Measurements from ENCODE around the gene OTOG. TPM values are rescaled to one million over a fixed set of nuclear protein-coding genes. Genes with fewer than 3 reads are reported as not detected.

Gene OTOG
- polyA plus RNA-seq, 2 donors: not detected

GRCh38 chr11:17692931-17693330, 145.9 kb downstream of the OTOG start:
- H3K4me1 ChIP-seq (ENCODE audit: control insufficient read depth in 2 of 2, insufficient read depth in 2 of 2, low read length in 1 of 2): no peaks in the 10 kb centered on the region
- H3K9me3 ChIP-seq (ENCODE audit: control insufficient read depth in 2 of 2, insufficient read depth in 1 of 2, low read depth in 1 of 2, low read length in 1 of 2): no peaks in the 10 kb centered on the region
- H3K36me3 ChIP-seq (ENCODE audit: control insufficient read depth in 2 of 2, insufficient read depth in 2 of 2, low read length in 1 of 2): no peaks in the 10 kb centered on the region
- H3K4me3 ChIP-seq (ENCODE audit: low read depth in 1 of 2, low read length in 2 of 2): no peak overlapping the region
- no peak overlapping the region for H3K27ac ChIP-seq (ENCODE audit: low read depth in 2 of 2, low read length in 1 of 2)
- peaks cover 4 to 7% of the 10 kb centered on the region in 2 donors for H3K27me3 ChIP-seq (ENCODE audit: control insufficient read depth in 1 of 2, insufficient read depth in 2 of 2, low read length in 2 of 2)
- WGBS, 2 donors: 78 to 83% methylated on average over 7 of the region's 7 CpGs

DNA sequence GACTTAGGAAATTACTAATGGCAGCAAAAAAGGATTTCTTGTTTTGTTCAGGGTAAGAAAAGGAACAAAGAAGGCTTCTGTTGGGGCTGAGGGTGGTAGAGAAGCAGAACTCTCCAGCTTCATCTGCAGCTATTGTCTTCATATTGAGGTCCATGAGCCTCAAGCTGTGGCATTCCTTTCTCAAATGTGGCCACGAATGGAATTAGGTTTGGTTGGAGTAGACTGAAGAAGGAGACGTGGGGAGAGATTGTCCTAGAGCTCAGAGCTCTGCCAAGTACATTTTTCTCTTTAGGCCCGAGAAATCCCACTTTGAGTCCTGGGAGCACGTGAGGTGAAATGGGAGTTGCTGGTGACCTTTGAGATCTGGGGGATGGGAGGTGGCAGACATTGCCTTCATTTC, 146.5 kb downstream of the OTOG start:
- no peaks in the 10 kb centered on the region for H3K4me1 ChIP-seq (ENCODE audit: control insufficient read depth in 2 of 2, insufficient read depth in 2 of 2, low read length in 1 of 2)
- no peak overlapping the region for H3K27ac ChIP-seq (ENCODE audit: low read depth in 2 of 2, low read length in 1 of 2)
- H3K9me3 ChIP-seq (ENCODE audit: control insufficient read depth in 2 of 2, insufficient read depth in 1 of 2, low read depth in 1 of 2, low read length in 1 of 2): no peaks in the 10 kb centered on the region
- no peak overlapping the region for H3K4me3 ChIP-seq (ENCODE audit: low read depth in 1 of 2, low read length in 2 of 2)
- peaks cover 4 to 7% of the 10 kb centered on the region in 2 donors for H3K27me3 ChIP-seq (ENCODE audit: control insufficient read depth in 1 of 2, insufficient read depth in 2 of 2, low read length in 2 of 2)
- no peaks in the 10 kb centered on the region for H3K36me3 ChIP-seq (ENCODE audit: control insufficient read depth in 2 of 2, insufficient read depth in 2 of 2, low read length in 1 of 2)
- WGBS, 2 donors: 66 to 77% methylated on average over 4 of the region's 4 CpGs

DNA sequence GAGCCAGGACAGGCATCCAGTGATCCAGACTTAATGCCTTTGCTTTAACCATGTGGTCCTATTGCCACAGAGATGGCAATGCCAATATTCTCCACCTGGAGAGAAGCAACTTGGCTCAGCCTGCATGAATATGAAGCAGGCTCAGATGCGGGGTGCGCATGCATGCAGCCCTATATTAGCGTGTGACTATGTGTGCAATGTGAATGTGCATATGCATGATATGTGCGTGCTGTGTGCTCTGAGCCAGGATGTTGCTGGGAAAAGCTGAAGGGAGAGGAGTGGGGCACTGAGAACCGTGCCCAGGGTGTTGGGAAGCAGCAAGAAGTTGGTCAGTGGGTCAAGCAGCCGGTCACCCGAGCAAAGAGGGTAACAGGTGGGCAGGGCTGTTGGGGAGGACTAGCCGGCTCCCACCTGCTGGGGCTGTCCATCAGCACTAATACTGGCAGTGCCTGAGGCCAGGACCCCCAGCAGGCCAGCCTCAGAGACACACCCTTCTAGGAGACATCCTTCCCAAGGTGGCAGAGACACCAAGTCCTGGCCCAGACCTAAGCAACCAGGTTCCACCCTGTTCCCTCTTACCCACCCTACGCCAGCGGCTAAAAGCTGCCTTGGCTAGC, 147.5 kb downstream of the OTOG start:
- Histone ChIP-seq H3K27me3 (ENCODE audit: control insufficient read depth in 1 of 2, insufficient read depth in 2 of 2, low read length in 2 of 2) (peaks cover 4 to 7% of the 10 kb centered on the region in 2 donors), H3K4me3 (ENCODE audit: low read depth in 1 of 2, low read length in 2 of 2) (no peak overlapping the region), H3K4me1 (ENCODE audit: control insufficient read depth in 2 of 2, insufficient read depth in 2 of 2, low read length in 1 of 2) (no peaks in the 10 kb centered on the region), H3K36me3 (ENCODE audit: control insufficient read depth in 2 of 2, insufficient read depth in 2 of 2, low read length in 1 of 2) (no peaks in the 10 kb centered on the region), H3K27ac (ENCODE audit: low read depth in 2 of 2, low read length in 1 of 2) (no peak overlapping the region), H3K9me3 (ENCODE audit: control insufficient read depth in 2 of 2, insufficient read depth in 1 of 2, low read depth in 1 of 2, low read length in 1 of 2) (no peaks in the 10 kb centered on the region)
- WGBS, 2 donors: 80 to 90% methylated on average over 10 of the region's 10 CpGs

- Histone ChIP-seq H3K27ac (ENCODE audit: low read depth in 2 of 2, low read length in 1 of 2) (no peak overlapping the region), H3K27me3 (ENCODE audit: control insufficient read depth in 1 of 2, insufficient read depth in 2 of 2, low read length in 2 of 2) (peaks cover 4 to 7% of the 10 kb centered on the region in 2 donors), H3K36me3 (ENCODE audit: control insufficient read depth in 2 of 2, insufficient read depth in 2 of 2, low read length in 1 of 2) (no peaks in the 10 kb centered on the region), H3K4me3 (ENCODE audit: low read depth in 1 of 2, low read length in 2 of 2) (no peak overlapping the region), H3K9me3 (ENCODE audit: control insufficient read depth in 2 of 2, insufficient read depth in 1 of 2, low read depth in 1 of 2, low read length in 1 of 2) (no peaks in the 10 kb centered on the region), H3K4me1 (ENCODE audit: control insufficient read depth in 2 of 2, insufficient read depth in 2 of 2, low read length in 1 of 2) (no peaks in the 10 kb centered on the region)
- WGBS, 2 donors: 9% methylated on average over 40 to 68 of the region's 68 CpGs
Observed at GRCh38 chr11:17695454-17696441, 148.7 kb downstream of the OTOG start.

DNA sequence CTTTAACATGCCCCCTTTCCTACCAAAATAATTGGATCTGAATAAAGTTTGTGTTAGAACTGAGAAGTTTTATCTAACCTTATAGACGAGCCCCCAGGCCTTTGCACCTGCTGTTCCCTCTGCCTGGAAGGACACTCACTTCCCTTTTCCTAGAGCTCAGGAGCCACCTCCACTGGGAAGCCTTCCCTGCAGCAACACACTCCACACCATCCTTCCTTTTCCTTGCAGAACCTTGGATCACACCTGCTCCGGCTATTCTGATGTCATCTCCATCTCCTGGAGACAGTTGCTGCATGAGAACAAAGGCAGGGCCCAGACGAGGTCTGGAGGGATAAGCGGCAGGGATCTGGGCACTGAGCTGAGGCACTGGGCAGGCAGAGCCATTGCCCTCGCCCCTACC, 149.7 kb downstream of the OTOG start:
- Histone ChIP-seq H3K27me3 (ENCODE audit: control insufficient read depth in 1 of 2, insufficient read depth in 2 of 2, low read length in 2 of 2) (peaks cover 4 to 7% of the 10 kb centered on the region in 2 donors), H3K4me3 (ENCODE audit: low read depth in 1 of 2, low read length in 2 of 2) (no peak overlapping the region), H3K4me1 (ENCODE audit: control insufficient read depth in 2 of 2, insufficient read depth in 2 of 2, low read length in 1 of 2) (no peaks in the 10 kb centered on the region), H3K36me3 (ENCODE audit: control insufficient read depth in 2 of 2, insufficient read depth in 2 of 2, low read length in 1 of 2) (no peaks in the 10 kb centered on the region), H3K27ac (ENCODE audit: low read depth in 2 of 2, low read length in 1 of 2) (no peak overlapping the region), H3K9me3 (ENCODE audit: control insufficient read depth in 2 of 2, insufficient read depth in 1 of 2, low read depth in 1 of 2, low read length in 1 of 2) (no peaks in the 10 kb centered on the region)
- WGBS, 2 donors: 70 to 83% methylated on average over 5 of the region's 5 CpGs

Other genes starting within 250 kb of the OTOG start
- under 1 TPM; 0.71 TPM for gene NCR3LG1, start 195.5 kb upstream of the OTOG start, polyA plus RNA-seq
- gene KCNJ11, start 158.6 kb upstream of the OTOG start, polyA plus RNA-seq: under 1 TPM; 0.67 to 0.71 TPM
- under 1 TPM; 0.10 to 0.29 TPM for gene ABCC8, start 70.4 kb upstream of the OTOG start, polyA plus RNA-seq
- under 1 TPM; 0.08 TPM for gene USH1C, start 2.8 kb upstream of the OTOG start, polyA plus RNA-seq
- not detected for gene MYOD1, start 172.3 kb downstream of the OTOG start, polyA plus RNA-seq
- under 1 TPM in 1 of 2 donors, not detected in 1; 0.01 TPM for gene KCNC1, start 187.5 kb downstream of the OTOG start, polyA plus RNA-seq

All from esophagus (tissue), 2 donors.